GM12878 (cell line): ENCODE results near the gene MS4A7. TPM values are rescaled to one million over a fixed set of nuclear protein-coding genes. Genes with fewer than 3 reads are reported as not detected.

Experiments
- ATAC-seq: fragments of 200-7000 bp; cut with Tn5 transposase; 3 replicates; pipeline ENCODE4 v1.9.1; 2020; ENCODE audit warnings: mild to moderate bottlenecking, moderate library complexity
- BruUV-seq: library from RNA; stranded (reverse); fragments of 400-500 nt; replicated peaks from 2 replicates; lab custom pipeline; 2021; lab: Mats Ljungman, UMichigan
- CTCF ChIA-PET: fragments of 300-600 bp; sonication (Branson Sonifier 250); formaldehyde crosslinking; extraction: SDS; loops from one replicate; lab custom pipeline; 2021; ENCODE audit warnings: inconsistent platforms; lab: Yijun Ruan, JAX
- POLR2A ChIA-PET: fragments of 350-600 bp; formaldehyde crosslinking; extraction: SDS; loops from one replicate; lab custom pipeline; 2021; ENCODE audit warnings: inconsistent platforms; lab: Charles Lee
- RAD21 ChIA-PET: fragments of 300-600 bp; sonication (Branson Sonifier 250); formaldehyde crosslinking; loops from one replicate; lab custom pipeline; 2023; ENCODE audit warnings: antibody characterized with exemption; ENCODE audit not compliant: unreplicated experiment; lab: Charles Lee
- SMC1A ChIA-PET: fragments of 300-600 bp; sonication (Branson Sonifier 250); formaldehyde crosslinking; loops from one replicate; lab custom pipeline; 2023; ENCODE audit not compliant: unreplicated experiment, uncharacterized antibody; lab: Charles Lee
- DNase-seq: peaks from one replicate; pipeline ENCODE4 v3.0.0-alpha.2; 2011; ENCODE audit warnings: low read depth, low spot score
- FAIRE-seq: peaks from 3 replicates; lab custom pipeline; 2011; peaks lifted over from hg19 to GRCh38; lab: Jason Lieb, UNC
- H2AFZ ChIP-seq: 2 replicates; pipeline ENCODE4 v1.6.0; 2011; ENCODE audit warnings: low read depth, low read length, control low read depth; ENCODE audit not compliant: control insufficient read depth
- H3K27ac ChIP-seq: 2 replicates; pipeline ENCODE4 v1.5.1; 2011; ENCODE audit warnings: control low read depth; ENCODE audit not compliant: control insufficient read depth, insufficient read depth
- H3K27me3 ChIP-seq, 2 experiments: replicated peaks in 1 of 2; 2 replicates each; pipeline versions ENCODE4 v1.6.0 to v1.6.1; 2011; ENCODE audit warnings: low read length in 1 of 2; ENCODE audit not compliant: control insufficient read depth in 2 of 2, insufficient read depth in 2 of 2
- H3K36me3 ChIP-seq, 2 experiments: 2 replicates each; pipeline ENCODE4 v1.5.1; 2011; ENCODE audit warnings: low read length in 1 of 2; ENCODE audit not compliant: control insufficient read depth in 2 of 2, insufficient read depth in 2 of 2
- H3K4me1 ChIP-seq: 2 replicates; pipeline ENCODE4 v1.6.1; 2011; ENCODE audit warnings: mild to moderate bottlenecking, low read length, moderate library complexity, mixed read lengths; ENCODE audit not compliant: control insufficient read depth, insufficient read depth
- H3K4me2 ChIP-seq: 2 replicates; pipeline ENCODE4 v1.6.0; 2011; ENCODE audit warnings: control low read depth; ENCODE audit not compliant: control insufficient read depth, insufficient read depth
- H3K4me3 ChIP-seq: fragments of 200-600 bp; sonication (generic); 2 replicates; pipeline ENCODE4 v1.5.1; 2016
- H3K79me2 ChIP-seq: 2 replicates; pipeline ENCODE4 v1.6.0; 2011; ENCODE audit warnings: low read length; ENCODE audit not compliant: control insufficient read depth, insufficient read depth
- H3K9ac ChIP-seq: 2 replicates; pipeline ENCODE4 v1.8.0; 2011; ENCODE audit warnings: low read length, control low read depth, mixed read lengths; ENCODE audit not compliant: control insufficient read depth, insufficient read depth
- H3K9me3 ChIP-seq: replicated peaks from 3 replicates; pipeline ENCODE4 v1.5.1; 2011; ENCODE audit warnings: mild to moderate bottlenecking, low read length; ENCODE audit not compliant: control insufficient read depth, insufficient read depth
- H4K20me1 ChIP-seq: 2 replicates; pipeline ENCODE4 v1.6.0; 2011; ENCODE audit not compliant: control insufficient read depth, insufficient read depth
- ATF3 ChIP-seq: IDR thresholded peaks from 2 replicates; pipeline ENCODE4 v1.6.1; 2011; ENCODE audit warnings: low read depth, mild to moderate bottlenecking, low read length, moderate library complexity, borderline replicate concordance; ENCODE audit errors: extremely low read depth
- BMI1 ChIP-seq: fragments of 450-650 bp; IDR thresholded peaks from 2 replicates; pipeline ENCODE4 v1.6.1; 2016; ENCODE audit warnings: mild to moderate bottlenecking, moderate library complexity, borderline replicate concordance
- CREB1 ChIP-seq: IDR thresholded peaks from 2 replicates; pipeline ENCODE4 v1.6.1; 2012; ENCODE audit warnings: low read depth, mild to moderate bottlenecking, inconsistent platforms
- DPF2 ChIP-seq: fragments of 450-650 bp; IDR thresholded peaks from 2 replicates; pipeline ENCODE4 v1.6.1; 2017; ENCODE audit warnings: mild to moderate bottlenecking
- EP300 ChIP-seq, 2 experiments: fragments of 150-350 bp in 1 of 2; IDR thresholded peaks; 2 replicates each; pipeline ENCODE4 v1.6.1; 2011 to 2012; ENCODE audit warnings: low read depth in 2 of 2, low read length in 2 of 2, borderline replicate concordance in 1 of 2, improper control_type of control experiment in 1 of 2, inconsistent platforms in 1 of 2; ENCODE audit not compliant: control insufficient read depth in 1 of 2
- EZH2 ChIP-seq: IDR thresholded peaks from 2 replicates; pipeline ENCODE4 v1.6.1; 2012; ENCODE audit warnings: low read depth, mild to moderate bottlenecking, control low read depth, inconsistent platforms, low read length, borderline replicate concordance; ENCODE audit not compliant: control insufficient read depth
- MYB ChIP-seq: fragments of 150-350 bp; IDR thresholded peaks from 2 replicates; pipeline ENCODE4 v1.6.1; 2014; ENCODE audit warnings: mild to moderate bottlenecking, low read depth, low read length, borderline replicate concordance
- MYC ChIP-seq: IDR thresholded peaks from 2 replicates; pipeline ENCODE4 v1.6.1; 2011; ENCODE audit warnings: mild to moderate bottlenecking, low read length, moderate library complexity, inconsistent platforms; ENCODE audit not compliant: insufficient read depth, insufficient replicate concordance, insufficient read length, severe bottlenecking
- NFYA ChIP-seq: IDR thresholded peaks from 2 replicates; pipeline ENCODE4 v1.6.1; 2011; ENCODE audit warnings: low read depth, mild to moderate bottlenecking, low read length, improper control_type of control experiment, borderline replicate concordance
- NR2C2 ChIP-seq: IDR thresholded peaks from 2 replicates; pipeline ENCODE4 v1.6.1; 2011; ENCODE audit warnings: borderline replicate concordance, low read depth; ENCODE audit not compliant: control insufficient read depth, insufficient read length
- POLR2AphosphoS2 ChIP-seq: IDR thresholded peaks from 2 replicates; pipeline ENCODE4 v1.6.1; 2011; ENCODE audit warnings: low read depth, mild to moderate bottlenecking, low read length, improper control_type of control experiment, moderate library complexity
- RAD21 ChIP-seq: IDR thresholded peaks from 2 replicates; pipeline ENCODE4 v1.6.1; 2011; ENCODE audit warnings: mild to moderate bottlenecking, low read depth, low read length, moderate library complexity; ENCODE audit not compliant: insufficient read depth
- RUNX3 ChIP-seq: IDR thresholded peaks from 2 replicates; pipeline ENCODE4 v1.6.1; 2012; ENCODE audit warnings: low read length, inconsistent platforms
- SMARCA5 ChIP-seq: fragments of 450-650 bp; IDR thresholded peaks from 2 replicates; pipeline ENCODE4 v1.6.1; 2017; ENCODE audit warnings: mild to moderate bottlenecking
- SUZ12 ChIP-seq: fragments of 200-600 bp; sonication (generic); IDR thresholded peaks from one replicate; pipeline ENCODE4 v1.6.1; 2018; ENCODE audit warnings: antibody characterized with exemption, mild to moderate bottlenecking; ENCODE audit not compliant: unreplicated experiment
- ZNF217 ChIP-seq: fragments of 450-650 bp; IDR thresholded peaks from 2 replicates; pipeline ENCODE4 v1.6.1; 2017; ENCODE audit warnings: antibody characterized with exemption, mild to moderate bottlenecking
- WGBS: methylation state at CpG from one replicate; pipeline ENCODE4 v1.1.6; 2016; ENCODE audit warnings: low lambda C conversion rate; ENCODE audit not compliant: insufficient replicate concordance, insufficient coverage; ENCODE audit errors: missing lambda C conversion rate; 5-methylcytosine and 5-hydroxymethylcytosine counted together
- in situ Hi-C: fragments of 300-500 bp; cut with MboI; formaldehyde crosslinking; loops from 9 replicates; pipeline ENCODE4 v1.14.3; 2018; ENCODE audit warnings: mixed read lengths
- intact Hi-C: fragments of 100-400 bp; cut with micrococcal nuclease; formaldehyde crosslinking; loops from one replicate; pipeline ENCODE4 v1.14.2; 2022; ENCODE audit not compliant: unreplicated experiment
- polyA plus RNA-seq, 11 experiments: library from polyadenylated mRNA; depleted of rRNA in 4 of 11; unstranded in 6 of 11; stranded (reverse) in 5 of 11; fragments of >200 nt; fragmentation: Nextera tagmentation in 4 of 11; fragmentation: Illumina TruSeq in 1 of 11; extraction: Ambion mirVana in 4 of 11; extraction: Trizol in 1 of 11; gene quantifications; 1 replicate in 1 of 11; 2 replicates in 10 of 11; pipeline versions ENCODE4 v1.2.1 to v1.2.3, GENCODE V29; 2011 to 2016; ENCODE audit warnings: inconsistent platforms in 2 of 11, missing spikeins in 2 of 11, low read depth in 1 of 11
- total RNA-seq, 4 experiments: library from RNA; depleted of rRNA in 3 of 4; stranded (reverse); fragments of >200 nt in 3 of 4; fragmentation: Illumina TruSeq in 1 of 4; extraction: Trizol in 1 of 4; gene quantifications; 2 replicates each; pipeline versions ENCODE4 v1.2.1 to v1.2.3, GENCODE V29; 2013 to 2021

MS4A7 gene
- total and polyA plus RNA-seq, 10 of the 15 experiments (the other 5 are each of a cell fraction or from before 2014, with no cell fraction given) = 1.7 to 17.0 (median 3.7) TPM

- DNase-seq = no peak
- no peaks in the 10 kb centered on the region for H4K20me1 ChIP-seq
- SMC1A ChIA-PET = interaction anchor here (0.9 to 2.3 kb wide), 6 partner anchors 11 to 68 kb away, joined by 3 to 6 read pairs (median 4); no protein-coding TSS in a partner anchor
- no peak for ATAC-seq
- no peaks in the 10 kb centered on the region for H3K9me3 ChIP-seq
- RAD21 ChIA-PET = interaction anchor here (1.1 kb wide), 1 partner anchor 28 kb away, joined by 3 read pairs; no protein-coding TSS in a partner anchor
- H3K9ac ChIP-seq = no peak overlapping the region
- H3K79me2 ChIP-seq = no peaks in the 10 kb centered on the region
- no peak overlapping the region for H3K4me3 ChIP-seq
- no peak overlapping the region for H2AFZ ChIP-seq
- FAIRE-seq = no peak
- BruUV-seq = no TSS peak
- no peaks in the 10 kb centered on the region for H3K4me1 ChIP-seq
- intact Hi-C loops = no loop called here
- H3K4me2 ChIP-seq = no peak overlapping the region
- in situ Hi-C loops = no loop called here
- H3K27me3 ChIP-seq = no peaks in the 10 kb centered on the region
- H3K36me3 ChIP-seq = no peaks in the 10 kb centered on the region
- TF ChIP-seq POLR2AphosphoS2 = no peak
- TF ChIP-seq MYB = no peak
- no peak for TF ChIP-seq EP300 (IDR thresholded peaks at IDR 0.05; ENCODE audit: borderline replicate concordance in 1 of 2, control insufficient read depth in 1 of 2, low read depth in 2 of 2, low read length in 2 of 2)
- TF ChIP-seq NFYA = no peak
- no peak for TF ChIP-seq MYC
- no peak for TF ChIP-seq BMI1
- TF ChIP-seq CREB1 = no peak
- no peak for TF ChIP-seq NR2C2
- no peak for TF ChIP-seq ZNF217
- no peak for TF ChIP-seq DPF2
- no peak for TF ChIP-seq SUZ12
- TF ChIP-seq RAD21 = no peak
- TF ChIP-seq EZH2 = no peak
- TF ChIP-seq ATF3 = no peak
- no peak for TF ChIP-seq SMARCA5
- TF ChIP-seq RUNX3 = no peak
- 94% methylated on average over 2 of the region's 2 CpGs for WGBS
- POLR2A ChIA-PET = no interaction called here
- H3K27ac ChIP-seq = no peak overlapping the region
- CTCF ChIA-PET = interaction anchor here (0.8 to 1.8 kb wide), 4 partner anchors 8 to 68 kb away, joined by 3 to 5 read pairs (median 4); no protein-coding TSS in a partner anchor
Measured at GRCh38 chr11:60431251-60431650, 52.9 kb downstream of the MS4A7 start.
